Tongue (tissue), 2 donors: ENCODE measurements around the gene MYO7A. TPM values are rescaled to one million over a fixed set of nuclear protein-coding genes. Genes with fewer than 3 reads are reported as not detected.

Experiments
- DNase-seq: peaks from one replicate; pipeline ENCODE4 v3.0.0-alpha.2; 2015
- total RNA-seq: library from RNA; depleted of rRNA; stranded (reverse); fragments of >200 nt; gene quantifications from one replicate; pipeline ENCODE4 v1.2.3, GENCODE V29; 2014

Gene MYO7A
- total RNA-seq, 1 donor from 2014 or later = 3.9 TPM

- DNase-seq = no peak
Measured at GRCh38 chr11:77201991-77202841, 74.2 kb downstream of the MYO7A start.

- DNase-seq = no peak
Measured at GRCh38 chr11:77202941-77203900, 75.2 kb downstream of the MYO7A start.

- no peak for DNase-seq
Measured at GRCh38 chr11:77203901-77204753, 76.1 kb downstream of the MYO7A start.

GRCh38 chr11:77204754-77205466 is 76.9 kb downstream of the MYO7A start:
- DNase-seq = no peak

- DNase-seq = no peak
Measured at GRCh38 chr11:77205467-77206263, 77.6 kb downstream of the MYO7A start.

- no peak for DNase-seq
Measured at GRCh38 chr11:77206264-77207018, 78.4 kb downstream of the MYO7A start.

- no peak for DNase-seq
Measured at GRCh38 chr11:77207019-77207485, 79.0 kb downstream of the MYO7A start.

- DNase-seq = no peak
Measured at GRCh38 chr11:77207618-77208313, 79.7 kb downstream of the MYO7A start.

- DNase-seq = no peak
Measured at GRCh38 chr11:77208535-77208934, 80.5 kb downstream of the MYO7A start.

- DNase-seq = no peak
Measured at GRCh38 chr11:77209663-77210062, 81.6 kb downstream of the MYO7A start.

GRCh38 chr11:77211040-77211451 is 83.0 kb downstream of the MYO7A start:
- DNase-seq = no peak

- DNase-seq = no peak
Measured at GRCh38 chr11:77211594-77212251, 83.7 kb downstream of the MYO7A start.

- DNase-seq = no peak
Measured at GRCh38 chr11:77212314-77213007, 84.4 kb downstream of the MYO7A start.

- no peak for DNase-seq
Measured at GRCh38 chr11:77213029-77213579, 85.1 kb downstream of the MYO7A start.

GRCh38 chr11:77213589-77214428 is 85.8 kb downstream of the MYO7A start:
- no peak for DNase-seq

GRCh38 chr11:77214557-77214956 is 86.5 kb downstream of the MYO7A start:
- no peak for DNase-seq
